Glutamatergic neuron (in vitro differentiated cells): ENCODE results near the gene ASIP. TPM values are rescaled to one million over a fixed set of nuclear protein-coding genes. Genes with fewer than 3 reads are reported as not detected.
"Not testable (repeated sequence)": the region's sequence is repeated elsewhere in the genome, so short reads cannot be mapped to it uniquely, and the experiment has no call there.

Experiments
- DNase-seq: peaks from one replicate; pipeline ENCODE4 v3.0.0; 2022
- H3K27ac Mint-ChIP-seq: one replicate; pipeline ENCODE4 v1.8.0; 2020; ENCODE audit warnings: mild to moderate bottlenecking, mixed read lengths, inconsistent platforms; ENCODE audit not compliant: unreplicated experiment
- H3K27me3 Mint-ChIP-seq: one replicate; pipeline ENCODE4 v1.8.0; 2020; ENCODE audit warnings: mild to moderate bottlenecking, moderate library complexity, mixed read lengths, inconsistent platforms; ENCODE audit not compliant: unreplicated experiment
- H3K36me3 Mint-ChIP-seq: one replicate; pipeline ENCODE4 v1.8.0; 2020; ENCODE audit warnings: mild to moderate bottlenecking, mixed read lengths, inconsistent platforms; ENCODE audit not compliant: unreplicated experiment
- H3K4me1 Mint-ChIP-seq: one replicate; pipeline ENCODE4 v1.8.0; 2020; ENCODE audit warnings: mild to moderate bottlenecking, low read depth, mixed read lengths, inconsistent platforms; ENCODE audit not compliant: unreplicated experiment
- H3K4me3 Mint-ChIP-seq: one replicate; pipeline ENCODE4 v1.8.0; 2020; ENCODE audit warnings: mild to moderate bottlenecking, mixed read lengths, inconsistent platforms; ENCODE audit not compliant: unreplicated experiment
- H3K9me3 Mint-ChIP-seq: one replicate; pipeline ENCODE4 v1.8.0; 2020; ENCODE audit warnings: mild to moderate bottlenecking, moderate library complexity, mixed read lengths, inconsistent platforms; ENCODE audit not compliant: unreplicated experiment
- total RNA-seq: library from RNA; stranded (reverse); fragmentation: NEBNext Ultra II Directional; extraction: Animal tissue kit (Norgen Biotek cat#: 25700); gene quantifications from one replicate; pipeline ENCODE4 v1.2.1, GENCODE V29; 2021; ENCODE audit not compliant: unreplicated experiment
- TF ChIP-seq, protein P1 (sequence below): fragments of 200-600 bp; sonication (generic); IDR thresholded peaks from one replicate; pipeline ENCODE4 v1.5.0; 2021; ENCODE audit not compliant: partially characterized antibody, unreplicated experiment

ASIP gene
- total RNA-seq, 1 donor from 2014 or later, result not detected

DNA sequence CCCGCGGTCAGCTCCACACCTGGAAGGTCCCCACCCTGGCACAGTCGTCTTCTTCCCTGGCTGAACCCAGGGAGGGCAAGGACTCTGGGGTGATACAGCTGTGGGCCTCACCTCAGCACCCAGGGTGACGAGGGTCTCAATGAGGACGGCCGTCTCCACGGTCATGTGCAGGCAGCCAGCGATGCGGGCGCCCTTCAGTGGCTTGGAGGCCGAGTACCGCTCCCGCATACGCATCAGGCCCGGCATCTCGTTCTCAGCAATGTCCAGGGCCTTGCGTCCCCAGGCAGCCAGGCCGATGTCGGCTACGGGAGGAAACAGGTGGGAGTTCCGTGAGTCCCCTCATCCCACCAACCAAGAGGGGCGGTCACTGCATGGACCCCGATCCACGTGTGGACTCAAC, 54.1 kb downstream of the ASIP start:
- peaks cover 2% of the 10 kb centered on the region for H3K9me3 Mint-ChIP-seq
- DNase-seq, result no peak
- no peak overlapping the region for H3K4me3 Mint-ChIP-seq
- TF ChIP-seq, protein P1, sequence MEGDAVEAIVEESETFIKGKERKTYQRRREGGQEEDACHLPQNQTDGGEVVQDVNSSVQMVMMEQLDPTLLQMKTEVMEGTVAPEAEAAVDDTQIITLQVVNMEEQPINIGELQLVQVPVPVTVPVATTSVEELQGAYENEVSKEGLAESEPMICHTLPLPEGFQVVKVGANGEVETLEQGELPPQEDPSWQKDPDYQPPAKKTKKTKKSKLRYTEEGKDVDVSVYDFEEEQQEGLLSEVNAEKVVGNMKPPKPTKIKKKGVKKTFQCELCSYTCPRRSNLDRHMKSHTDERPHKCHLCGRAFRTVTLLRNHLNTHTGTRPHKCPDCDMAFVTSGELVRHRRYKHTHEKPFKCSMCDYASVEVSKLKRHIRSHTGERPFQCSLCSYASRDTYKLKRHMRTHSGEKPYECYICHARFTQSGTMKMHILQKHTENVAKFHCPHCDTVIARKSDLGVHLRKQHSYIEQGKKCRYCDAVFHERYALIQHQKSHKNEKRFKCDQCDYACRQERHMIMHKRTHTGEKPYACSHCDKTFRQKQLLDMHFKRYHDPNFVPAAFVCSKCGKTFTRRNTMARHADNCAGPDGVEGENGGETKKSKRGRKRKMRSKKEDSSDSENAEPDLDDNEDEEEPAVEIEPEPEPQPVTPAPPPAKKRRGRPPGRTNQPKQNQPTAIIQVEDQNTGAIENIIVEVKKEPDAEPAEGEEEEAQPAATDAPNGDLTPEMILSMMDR, result no peak
- H3K4me1 Mint-ChIP-seq, result peaks cover 9% of the 10 kb centered on the region
- H3K27ac Mint-ChIP-seq, result no peak overlapping the region
- no peaks in the 10 kb centered on the region for H3K36me3 Mint-ChIP-seq
- H3K27me3 Mint-ChIP-seq, result peaks cover 2% of the 10 kb centered on the region

DNA sequence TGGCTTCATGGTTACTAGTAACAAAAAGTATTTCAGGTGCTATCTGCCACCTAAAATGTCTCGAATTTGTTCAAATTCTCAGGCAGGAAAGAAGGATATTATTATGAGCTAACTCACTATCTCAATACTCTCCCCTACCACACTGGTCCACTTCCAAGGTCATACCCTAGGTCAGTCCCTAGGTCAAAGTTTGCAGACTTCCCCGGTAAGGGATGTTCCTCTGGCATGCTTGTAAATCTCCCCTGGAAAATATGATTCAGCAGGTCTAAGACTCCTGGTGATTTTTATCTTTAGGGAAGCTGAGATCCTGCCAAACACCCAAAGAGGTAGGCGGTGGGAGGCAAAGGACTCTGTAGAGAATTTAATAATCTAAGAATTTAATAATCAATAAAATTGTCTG, 55.2 kb downstream of the ASIP start:
- Mint-ChIP-seq H3K4me1 (peaks cover 9% of the 10 kb centered on the region), H3K9me3 (peaks cover 2% of the 10 kb centered on the region), H3K36me3 (no peaks in the 10 kb centered on the region), H3K27me3 (no peaks in the 10 kb centered on the region), H3K4me3 (no peak overlapping the region), H3K27ac (no peak overlapping the region)
- TF ChIP-seq, protein P1, result no peak
- DNase-seq, result no peak

DNA sequence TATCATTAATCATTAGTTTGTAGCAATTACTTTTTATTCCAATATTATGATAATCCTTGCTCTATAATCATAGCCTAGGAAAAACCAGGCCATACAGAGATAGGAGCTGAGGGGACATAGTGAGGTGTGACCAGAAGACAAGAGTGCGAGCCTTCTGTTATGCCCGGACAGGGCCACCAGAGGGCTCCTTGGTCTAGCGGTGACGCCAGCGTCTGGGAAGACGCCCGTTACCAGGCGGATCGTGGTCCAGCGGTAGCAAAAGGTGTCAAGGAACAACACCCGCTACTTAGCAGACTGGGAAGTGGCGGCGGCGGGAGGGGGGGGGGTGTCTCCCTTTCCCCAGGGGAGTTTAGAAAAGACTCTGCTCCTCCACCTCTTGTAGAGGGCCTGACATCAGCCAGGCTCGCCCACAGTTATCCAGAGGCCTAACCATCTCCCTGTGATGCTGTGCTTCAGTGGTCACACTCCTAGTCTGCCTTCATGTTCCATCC, 57.1 kb downstream of the ASIP start:
- H3K4me3 Mint-ChIP-seq, H3K27ac Mint-ChIP-seq, H3K27me3 Mint-ChIP-seq, DNase-seq, H3K9me3 Mint-ChIP-seq, H3K4me1 Mint-ChIP-seq, H3K36me3 Mint-ChIP-seq: not testable (repeated sequence)
- TF ChIP-seq, protein P1, result peak; percentile 57

DNA sequence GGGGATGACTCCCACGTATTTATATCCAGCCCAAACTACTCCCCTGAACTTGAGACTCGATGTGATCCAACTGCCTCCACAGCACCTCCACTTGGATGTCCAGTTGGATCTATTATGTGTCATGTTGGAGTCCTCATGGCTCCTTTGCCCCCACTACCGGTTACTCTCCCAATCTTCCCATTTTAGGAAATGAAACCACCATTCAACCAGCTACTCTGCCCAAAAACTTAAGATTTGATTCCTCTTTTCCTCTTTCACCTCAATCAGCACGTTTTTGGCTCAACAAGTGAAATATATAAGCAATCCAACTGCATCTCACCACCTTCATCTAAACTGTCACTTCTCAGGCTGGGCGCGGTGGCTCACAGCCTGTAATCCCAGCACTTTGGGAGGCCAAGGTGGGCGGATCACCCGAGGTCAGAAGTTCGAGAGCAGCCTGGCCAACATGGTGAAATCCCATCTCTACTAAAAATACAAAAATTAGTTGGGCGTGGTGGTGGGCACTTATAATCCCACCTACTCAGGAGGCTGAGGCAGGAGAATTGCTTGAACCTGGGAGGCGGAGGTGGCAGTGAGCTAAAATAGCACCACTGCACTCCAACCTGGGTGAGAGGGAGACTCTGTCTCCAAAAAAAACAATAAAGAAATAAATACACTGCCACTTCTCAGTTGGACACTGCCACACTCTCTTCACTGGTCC, 58.5 kb downstream of the ASIP start:
- no peak overlapping the region for H3K4me3 Mint-ChIP-seq
- no peak overlapping the region for H3K27ac Mint-ChIP-seq
- DNase-seq, result no peak
- peaks cover 9% of the 10 kb centered on the region for H3K4me1 Mint-ChIP-seq
- H3K27me3 Mint-ChIP-seq, result no peaks in the 10 kb centered on the region
- peaks cover 5% of the 10 kb centered on the region for H3K9me3 Mint-ChIP-seq
- no peaks in the 10 kb centered on the region for H3K36me3 Mint-ChIP-seq
- TF ChIP-seq, protein P1, result no peak

DNA sequence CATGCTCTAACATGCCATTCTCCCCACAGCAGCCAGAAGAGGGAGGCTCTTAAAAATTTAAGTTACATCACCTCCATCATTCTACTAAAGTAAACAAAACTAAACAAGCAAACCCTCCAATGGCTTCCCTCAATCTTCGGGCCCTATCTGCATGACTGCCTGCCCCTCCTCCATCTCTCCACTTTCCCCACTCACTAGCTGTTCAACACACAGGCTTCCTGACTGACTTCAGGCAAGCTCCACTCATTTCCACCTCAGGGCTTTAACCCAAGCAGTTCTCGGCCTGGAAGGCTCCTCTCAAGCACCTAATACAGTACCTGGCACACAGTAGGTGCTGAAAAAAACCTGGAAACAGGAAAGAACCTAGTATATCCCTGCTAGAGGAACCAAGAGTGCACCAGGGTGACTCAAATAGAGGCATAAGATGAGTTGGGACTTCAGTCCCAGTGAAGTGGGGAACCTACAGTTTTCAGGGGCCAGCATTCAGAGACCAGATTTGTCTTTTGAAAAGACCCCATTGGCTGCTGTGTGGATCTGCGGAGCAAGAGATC, 59.1 kb downstream of the ASIP start:
- Mint-ChIP-seq H3K4me3 (no peak overlapping the region), H3K27me3 (no peaks in the 10 kb centered on the region), H3K9me3 (peaks cover 5% of the 10 kb centered on the region), H3K27ac (no peak overlapping the region), H3K4me1 (peaks cover 9% of the 10 kb centered on the region), H3K36me3 (no peaks in the 10 kb centered on the region)
- TF ChIP-seq, protein P1, result no peak
- DNase-seq, result no peak
